ENCODE results near the gene CYP2B6.
"Not testable (repeated sequence)": the region's sequence is repeated elsewhere in the genome, so short reads cannot be mapped to it uniquely, and the experiment has no call there.

CYP2B6 gene

DNA sequence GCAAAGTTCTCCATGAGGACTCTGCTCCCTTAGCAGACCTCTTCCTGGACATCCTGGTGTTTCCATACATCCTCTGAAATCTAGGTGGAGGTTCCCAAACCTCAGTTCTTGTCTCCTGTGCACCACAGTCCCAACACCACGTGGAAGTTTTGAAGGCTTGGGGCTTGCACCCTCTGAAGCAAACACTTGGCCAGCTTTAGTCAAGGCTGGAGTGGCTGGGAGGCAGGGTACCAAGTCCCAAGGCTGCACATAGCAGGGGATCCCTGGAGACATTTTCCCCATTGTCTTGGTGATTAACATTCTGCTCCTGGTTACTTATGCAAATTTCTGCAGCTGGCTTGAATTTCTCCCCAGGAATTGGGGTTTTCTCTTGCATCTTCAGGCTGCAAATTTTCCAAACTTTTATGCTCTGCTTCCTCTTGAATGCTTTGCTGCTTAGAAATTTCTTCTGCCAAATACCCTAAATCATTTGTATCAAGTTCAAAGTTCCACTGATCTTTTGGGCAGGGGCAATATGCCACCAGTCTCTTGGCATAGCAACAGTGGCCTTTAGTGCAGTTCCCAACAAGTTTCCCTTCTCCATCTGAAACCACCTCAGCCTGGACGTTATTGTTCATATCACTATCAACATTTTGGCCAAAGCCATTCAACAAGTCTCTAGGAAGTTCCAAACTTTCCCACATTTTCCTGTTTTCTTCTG is 10.2 kb upstream of the CYP2B6 start:
- DNase-seq (ENCODE audit: low read depth in 2 of 2), result not testable (repeated sequence)

- no peak for DNase-seq (ENCODE audit: low read depth in 2 of 2)
Observed at GRCh38 chr19:40981591-40981990, 9.5 kb upstream of the CYP2B6 start.

GRCh38 chr19:40982594-40983101 is 8.4 kb upstream of the CYP2B6 start:
- DNase-seq (ENCODE audit: low read depth in 2 of 2), result no peak

DNA sequence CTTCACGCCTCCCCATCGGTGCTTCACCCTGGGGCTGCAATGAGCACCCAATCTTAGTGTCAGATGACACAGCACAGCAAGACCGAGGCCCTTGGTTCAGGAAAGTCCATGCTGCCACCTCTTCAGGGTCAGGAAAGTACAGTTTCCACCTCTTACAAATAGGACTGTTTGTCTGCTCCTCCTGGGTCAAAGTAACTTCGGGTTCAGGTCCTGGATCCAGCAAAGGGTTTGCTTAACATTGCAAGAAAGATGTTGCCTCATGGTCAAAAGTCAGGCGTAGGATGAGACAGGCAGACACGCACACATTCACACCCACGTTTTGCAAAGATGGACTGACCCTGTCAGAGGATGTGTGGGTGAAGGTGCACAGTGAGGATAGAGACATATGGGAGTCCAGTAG is 1.6 kb upstream of the CYP2B6 start:
- no peak for DNase-seq (ENCODE audit: low read depth in 2 of 2)

GRCh38 chr19:40995355-40995754 is 4.3 kb downstream of the CYP2B6 start:
- no peak for DNase-seq (ENCODE audit: low read depth in 2 of 2)

GRCh38 chr19:40999018-40999417 is 7.9 kb downstream of the CYP2B6 start:
- DNase-seq (ENCODE audit: low read depth in 2 of 2), result not testable (repeated sequence)

DNA sequence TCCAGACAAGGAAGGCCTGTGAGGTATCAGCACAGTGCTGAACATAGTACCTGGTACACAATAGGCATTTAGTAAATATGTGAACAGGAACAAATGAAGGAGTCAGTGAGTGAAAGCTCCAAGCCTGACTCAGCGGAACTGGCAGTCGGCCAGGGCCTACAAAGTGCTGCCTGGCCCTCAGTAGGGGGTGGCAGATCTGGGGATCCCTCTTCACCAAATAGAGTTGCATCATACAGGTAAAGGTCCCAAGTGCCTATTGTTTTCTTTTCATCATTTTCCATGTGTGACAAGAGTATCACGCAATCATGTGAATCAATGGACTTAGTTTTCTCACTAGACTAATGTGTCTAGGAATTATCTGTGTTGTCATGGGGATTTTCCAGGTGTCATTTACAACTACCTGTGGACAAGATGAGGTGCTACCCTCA is 9.2 kb downstream of the CYP2B6 start:
- no peak for DNase-seq (ENCODE audit: low read depth in 2 of 2)

DNA sequence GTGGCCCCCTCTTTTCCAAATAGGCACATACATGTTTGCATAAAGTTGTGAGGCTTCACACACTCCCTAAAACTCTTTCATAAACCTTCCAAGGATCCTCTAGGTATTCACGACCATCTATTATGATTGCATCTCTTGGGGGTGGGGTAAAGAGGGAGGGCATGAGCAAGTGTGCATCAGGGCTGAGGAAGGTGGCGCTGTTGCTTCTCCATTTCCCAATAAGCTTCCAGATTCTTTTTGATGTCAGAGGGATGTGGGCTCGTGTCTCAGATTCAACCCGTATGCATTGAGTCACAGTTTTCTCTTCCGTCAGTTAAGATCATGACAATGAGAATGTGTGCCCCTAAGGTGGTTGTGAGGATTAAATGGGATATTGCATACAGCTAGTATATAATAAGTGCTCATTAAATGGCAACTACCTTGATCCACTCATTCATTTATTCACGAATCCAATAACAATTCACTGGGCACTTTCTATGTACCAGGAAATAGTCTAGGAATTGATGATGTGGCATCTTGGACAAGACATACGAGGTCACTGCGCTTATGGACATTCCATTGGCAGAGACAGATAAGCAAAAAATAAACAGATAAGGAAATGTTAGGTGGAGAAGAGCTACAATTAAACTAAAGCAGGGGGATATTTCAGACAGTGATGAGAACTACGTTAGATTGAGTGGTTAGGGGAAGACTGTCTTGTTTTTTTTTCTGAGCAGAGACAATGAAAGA is 10.3 kb downstream of the CYP2B6 start:
- no peak for DNase-seq (ENCODE audit: low read depth in 2 of 2)

GRCh38 chr19:41003656-41004055 is 12.6 kb downstream of the CYP2B6 start:
- DNase-seq (ENCODE audit: low read depth in 2 of 2), result not testable (repeated sequence)

DNA sequence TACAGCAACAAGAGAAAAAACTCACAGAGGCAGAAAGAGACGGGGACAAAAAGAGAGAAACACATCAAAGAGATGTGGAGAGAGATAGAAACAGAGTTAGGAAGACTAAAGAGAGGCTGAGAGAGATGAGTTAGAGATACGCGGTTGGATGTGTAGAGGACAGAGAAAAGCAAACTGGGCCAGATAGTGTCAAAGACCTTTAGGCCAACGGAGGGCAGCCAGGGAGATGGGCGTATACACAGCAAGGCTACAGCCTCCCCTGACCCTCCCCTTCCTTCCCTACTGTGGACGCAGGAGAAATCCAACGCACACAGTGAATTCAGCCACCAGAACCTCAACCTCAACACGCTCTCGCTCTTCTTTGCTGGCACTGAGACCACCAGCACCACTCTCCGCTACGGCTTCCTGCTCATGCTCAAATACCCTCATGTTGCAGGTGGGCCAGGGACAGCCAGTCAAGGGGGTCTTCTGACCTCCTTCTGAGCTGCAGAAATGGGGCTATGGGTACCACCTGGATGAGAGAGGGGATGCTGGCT is 18.7 kb downstream of the CYP2B6 start:
- DNase-seq (ENCODE audit: low read depth in 2 of 2), result no peak

DNA sequence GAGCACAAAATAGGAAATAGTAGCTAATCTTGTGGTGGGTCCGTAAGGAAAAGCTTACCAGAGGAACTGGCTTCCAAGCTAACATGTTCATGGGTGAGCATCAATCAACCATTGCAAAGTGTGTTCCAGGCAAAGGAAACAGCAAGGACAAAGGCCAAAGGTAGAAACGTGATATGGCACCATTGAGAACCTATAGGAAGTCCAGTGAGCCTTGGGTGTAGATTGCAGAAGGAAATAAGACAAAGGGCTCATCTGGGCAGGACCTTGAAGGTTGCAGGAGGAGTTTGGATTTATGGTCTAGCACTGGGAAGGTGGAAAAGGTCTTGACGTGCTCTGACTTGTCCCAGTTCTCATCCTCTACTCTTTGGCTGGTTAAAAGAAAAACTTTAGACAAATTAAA is 22.3 kb downstream of the CYP2B6 start:
- no peak for DNase-seq (ENCODE audit: low read depth in 2 of 2)

DNA sequence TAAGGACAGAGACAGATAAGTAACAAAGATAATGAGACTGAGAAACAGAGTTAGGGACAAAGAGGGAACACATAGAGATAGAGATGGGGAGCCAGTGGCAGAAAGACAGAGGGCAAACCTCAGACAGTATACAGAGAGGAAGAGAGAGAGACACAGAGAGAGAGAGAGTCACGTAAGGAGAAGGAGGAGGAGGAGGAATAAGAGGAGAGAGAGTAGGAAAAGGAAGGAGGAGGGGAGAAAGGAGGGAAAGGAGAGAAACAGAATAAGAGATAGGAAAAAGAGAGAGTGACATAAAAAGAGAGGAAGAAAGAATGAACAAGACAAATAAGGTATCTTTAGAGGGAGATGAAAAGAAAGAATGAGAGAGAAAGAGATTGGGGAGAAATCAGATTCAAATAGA is 23.6 kb downstream of the CYP2B6 start:
- DNase-seq (ENCODE audit: low read depth in 2 of 2), result no peak

DNA sequence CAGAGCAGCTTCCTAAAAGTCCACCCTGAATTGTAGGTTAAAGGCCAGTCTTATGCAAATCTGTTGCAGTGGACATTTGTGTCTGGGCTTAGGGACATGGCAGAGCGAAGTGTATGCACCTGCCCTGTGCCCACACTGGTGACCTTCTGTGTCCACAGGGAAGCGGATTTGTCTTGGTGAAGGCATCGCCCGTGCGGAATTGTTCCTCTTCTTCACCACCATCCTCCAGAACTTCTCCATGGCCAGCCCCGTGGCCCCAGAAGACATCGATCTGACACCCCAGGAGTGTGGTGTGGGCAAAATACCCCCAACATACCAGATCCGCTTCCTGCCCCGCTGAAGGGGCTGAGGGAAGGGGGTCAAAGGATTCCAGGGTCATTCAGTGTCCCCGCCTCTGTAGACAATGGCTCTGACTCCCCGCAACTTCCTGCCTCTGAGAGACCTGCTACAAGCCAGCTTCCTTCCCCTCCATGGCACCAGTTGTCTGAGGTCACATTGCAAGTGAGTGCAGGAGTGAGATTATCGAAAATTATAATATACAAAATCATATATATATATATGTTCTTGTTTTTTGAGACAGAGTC is 25.5 kb downstream of the CYP2B6 start:
- no peak for DNase-seq (ENCODE audit: low read depth in 2 of 2)

GRCh38 chr19:41018736-41019290 is 27.7 kb downstream of the CYP2B6 start:
- DNase-seq (ENCODE audit: low read depth in 2 of 2), result no peak

DNA sequence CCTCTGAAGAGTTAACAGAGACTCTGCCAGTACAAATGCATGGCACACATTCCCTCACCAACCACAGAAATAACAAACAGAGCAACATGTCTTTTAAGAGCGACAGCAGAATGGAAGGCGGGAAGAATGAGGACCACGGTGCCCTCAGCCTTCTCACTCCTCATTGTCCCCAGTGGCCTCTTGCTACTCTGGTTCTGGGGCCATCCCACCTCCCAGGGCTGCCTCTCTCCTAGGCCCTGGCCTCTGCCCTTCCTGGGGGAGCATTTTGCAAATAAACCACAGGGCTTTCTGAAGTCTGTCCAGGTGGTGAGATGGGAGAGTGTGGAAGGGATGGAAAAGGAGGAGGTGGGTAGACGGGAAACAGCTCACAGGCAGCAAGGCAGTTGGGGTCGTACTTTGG is 28.3 kb downstream of the CYP2B6 start:
- DNase-seq (ENCODE audit: low read depth in 2 of 2), result no peak

DNA sequence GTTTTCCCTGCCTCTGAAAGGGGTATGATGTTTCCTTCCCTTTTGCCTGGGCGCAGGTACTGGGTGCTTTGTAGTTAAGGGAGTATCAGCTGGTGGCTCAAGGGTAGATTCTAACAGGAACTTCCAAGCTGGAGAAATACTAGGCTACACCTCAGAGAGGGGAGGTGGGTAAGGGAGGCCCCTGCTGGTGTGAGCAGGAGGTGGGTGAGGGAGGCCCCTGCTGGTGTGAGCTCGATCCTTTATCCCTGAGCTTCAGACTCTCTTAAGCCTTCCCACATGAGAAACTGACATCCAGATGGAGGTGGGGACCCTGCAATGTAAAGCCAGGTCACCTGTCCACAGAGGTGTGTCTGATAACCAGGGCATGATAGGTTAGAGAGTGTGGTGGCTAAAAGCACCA is 32.1 kb downstream of the CYP2B6 start:
- no peak for DNase-seq (ENCODE audit: low read depth in 2 of 2)

DNA sequence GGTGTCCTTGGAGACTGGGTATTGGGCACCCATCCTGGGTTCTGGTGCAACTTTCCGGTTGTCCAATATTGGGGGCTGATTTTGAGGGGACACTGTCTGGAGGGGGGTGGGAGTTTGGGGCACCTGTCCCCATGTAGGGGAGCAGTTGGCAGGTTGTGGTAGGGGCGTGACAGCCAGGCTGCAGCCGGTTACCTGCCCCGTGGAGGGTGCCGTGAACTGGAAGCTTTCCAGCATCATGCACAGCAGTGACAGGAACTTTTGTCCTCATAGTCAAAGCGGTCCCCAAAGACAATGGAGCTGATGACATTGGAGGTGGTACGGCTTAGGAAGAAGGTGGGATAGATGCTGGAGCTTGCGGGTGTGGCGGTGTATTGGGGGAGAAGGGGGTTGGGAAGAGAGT is 34.3 kb downstream of the CYP2B6 start:
- DNase-seq (ENCODE audit: low read depth in 2 of 2), result no peak

- DNase-seq (ENCODE audit: low read depth in 2 of 2), result no peak
Observed at GRCh38 chr19:41025871-41026270, 34.8 kb downstream of the CYP2B6 start.

GRCh38 chr19:41027273-41027967 is 36.3 kb downstream of the CYP2B6 start:
- no peak for DNase-seq (ENCODE audit: low read depth in 2 of 2)

- no peak for DNase-seq (ENCODE audit: low read depth in 2 of 2)
Observed at GRCh38 chr19:41029524-41030432, 38.7 kb downstream of the CYP2B6 start.

DNA sequence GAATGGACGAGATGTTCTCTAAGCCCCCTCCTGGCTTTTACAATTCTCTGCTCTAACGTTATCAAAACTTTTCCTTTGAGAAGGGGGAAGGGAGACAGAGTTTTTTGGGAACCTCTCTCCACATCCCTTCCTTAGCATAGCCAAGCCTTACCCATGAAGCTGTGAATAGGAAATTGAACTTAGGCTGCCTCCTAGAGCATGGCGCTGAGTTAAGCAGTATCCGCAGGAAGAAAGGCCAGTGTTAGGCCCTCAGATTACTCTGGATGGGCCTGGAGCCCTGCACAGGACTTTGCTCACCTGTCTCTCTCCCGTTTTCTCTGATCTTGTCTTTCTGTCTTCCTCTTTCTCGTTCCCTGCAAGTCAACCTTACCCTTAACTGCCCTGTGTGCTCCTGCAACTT is 39.6 kb downstream of the CYP2B6 start:
- DNase-seq (ENCODE audit: low read depth in 2 of 2), result no peak
